ENCODE results near the gene ZNF385B. TPM values are rescaled to one million over a fixed set of nuclear protein-coding genes. Genes with fewer than 3 reads are reported as not detected.
A peak's percentile ranks its signal among the peaks of the same experiment; 100 is the strongest.

Gene ZNF385B
- polyA plus RNA-seq, 1 experiment, result not detected

DNA sequence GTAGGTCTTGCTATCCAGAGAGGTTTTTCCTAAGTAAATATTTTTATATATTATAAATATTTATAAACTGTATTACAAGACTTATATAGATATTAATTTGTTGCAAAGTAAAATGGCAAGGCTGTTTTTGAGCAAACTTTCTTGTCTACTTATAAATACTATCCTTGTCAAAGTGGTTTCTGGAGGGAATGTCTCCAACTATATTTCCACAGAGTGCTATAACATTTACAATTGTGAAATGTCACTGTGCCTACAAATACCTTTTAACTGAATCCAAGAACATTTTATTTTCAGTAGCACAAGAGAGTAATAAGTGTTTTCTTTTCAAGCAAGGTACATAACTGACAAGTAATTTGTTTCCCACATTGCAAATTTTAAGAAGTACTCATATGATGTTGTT, 256.8 kb downstream of the ZNF385B start:
- TF ChIP-seq, protein P1, sequence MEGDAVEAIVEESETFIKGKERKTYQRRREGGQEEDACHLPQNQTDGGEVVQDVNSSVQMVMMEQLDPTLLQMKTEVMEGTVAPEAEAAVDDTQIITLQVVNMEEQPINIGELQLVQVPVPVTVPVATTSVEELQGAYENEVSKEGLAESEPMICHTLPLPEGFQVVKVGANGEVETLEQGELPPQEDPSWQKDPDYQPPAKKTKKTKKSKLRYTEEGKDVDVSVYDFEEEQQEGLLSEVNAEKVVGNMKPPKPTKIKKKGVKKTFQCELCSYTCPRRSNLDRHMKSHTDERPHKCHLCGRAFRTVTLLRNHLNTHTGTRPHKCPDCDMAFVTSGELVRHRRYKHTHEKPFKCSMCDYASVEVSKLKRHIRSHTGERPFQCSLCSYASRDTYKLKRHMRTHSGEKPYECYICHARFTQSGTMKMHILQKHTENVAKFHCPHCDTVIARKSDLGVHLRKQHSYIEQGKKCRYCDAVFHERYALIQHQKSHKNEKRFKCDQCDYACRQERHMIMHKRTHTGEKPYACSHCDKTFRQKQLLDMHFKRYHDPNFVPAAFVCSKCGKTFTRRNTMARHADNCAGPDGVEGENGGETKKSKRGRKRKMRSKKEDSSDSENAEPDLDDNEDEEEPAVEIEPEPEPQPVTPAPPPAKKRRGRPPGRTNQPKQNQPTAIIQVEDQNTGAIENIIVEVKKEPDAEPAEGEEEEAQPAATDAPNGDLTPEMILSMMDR (IDR thresholded peaks at IDR 0.05; ENCODE audit: low read depth, low read length), result no peak
- ChIA-PET POLR2A (no interaction called here), CTCF (no interaction called here)
- H3K27ac ChIP-seq (ENCODE audit: low read depth, low read length), result no peak overlapping the region
- DNase-seq (ENCODE audit: low read depth, low spot score), result no peak
- no peaks in the 10 kb centered on the region for H3K9me3 ChIP-seq (ENCODE audit: control insufficient read depth, insufficient read depth, low read length)
- no peak overlapping the region for H3K4me3 ChIP-seq (ENCODE audit: low read depth, low read length)
- H3K27me3 ChIP-seq (ENCODE audit: control insufficient read depth, insufficient read depth, low read length), result no peaks in the 10 kb centered on the region

DNA sequence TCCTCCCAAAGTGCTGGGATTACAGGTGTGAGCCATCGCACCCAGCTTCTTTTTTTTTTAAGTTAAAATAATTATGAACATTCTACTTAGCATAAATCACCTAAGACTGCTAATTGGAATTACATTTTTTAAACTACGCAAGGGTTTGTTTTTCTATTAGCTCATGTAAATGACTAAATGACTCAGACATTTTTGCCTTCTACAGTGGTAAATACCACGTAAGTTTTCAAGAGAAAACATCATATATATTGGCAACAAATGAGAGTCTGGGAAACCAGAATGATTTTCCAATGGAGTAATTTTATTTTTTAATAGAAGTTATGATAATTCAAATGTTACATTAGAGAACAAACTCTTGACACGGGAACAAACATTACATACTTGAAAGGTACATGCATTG, 259.0 kb downstream of the ZNF385B start:
- Histone ChIP-seq H3K27ac (ENCODE audit: low read depth, low read length) (no peak overlapping the region), H3K9me3 (ENCODE audit: control insufficient read depth, insufficient read depth, low read length) (no peaks in the 10 kb centered on the region), H3K27me3 (ENCODE audit: control insufficient read depth, insufficient read depth, low read length) (no peaks in the 10 kb centered on the region), H3K4me3 (ENCODE audit: low read depth, low read length) (no peak overlapping the region)
- TF ChIP-seq, protein P1 (IDR thresholded peaks at IDR 0.05; ENCODE audit: low read depth, low read length), result no peak
- ChIA-PET POLR2A (interaction anchor here (0.6 kb wide), 1 partner anchor 330 kb away, joined by 3 read pairs; no protein-coding TSS in a partner anchor), CTCF (no interaction called here)
- no peak for DNase-seq (ENCODE audit: low read depth, low spot score)

DNA sequence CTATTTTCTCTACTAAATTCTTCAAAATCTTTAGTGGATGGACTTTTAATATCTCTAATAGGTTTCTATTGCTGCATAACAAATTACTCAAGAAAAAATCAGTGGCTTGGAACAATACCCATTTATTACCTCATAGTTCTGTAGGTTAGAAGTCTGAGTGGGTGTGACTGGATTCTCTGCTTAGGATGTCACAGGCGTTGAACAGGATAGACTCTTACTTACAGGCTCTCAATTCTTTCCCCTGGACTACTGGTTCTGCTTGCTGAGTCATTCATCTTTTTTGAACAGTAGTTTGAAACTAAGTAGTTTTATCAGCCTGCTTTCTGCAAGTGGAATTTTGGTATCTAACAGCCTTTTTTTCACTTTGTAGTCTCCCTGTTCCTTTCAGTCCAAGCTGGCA, 265.4 kb downstream of the ZNF385B start:
- CTCF ChIA-PET, result no interaction called here
- POLR2A ChIA-PET, result no interaction called here
- H3K4me3 ChIP-seq (ENCODE audit: low read depth, low read length), result no peak overlapping the region
- H3K27ac ChIP-seq (ENCODE audit: low read depth, low read length), result no peak overlapping the region
- H3K9me3 ChIP-seq (ENCODE audit: control insufficient read depth, insufficient read depth, low read length), result no peaks in the 10 kb centered on the region
- H3K27me3 ChIP-seq (ENCODE audit: control insufficient read depth, insufficient read depth, low read length), result no peaks in the 10 kb centered on the region
- TF ChIP-seq, protein P1 (IDR thresholded peaks at IDR 0.05; ENCODE audit: low read depth, low read length), result no peak
- DNase-seq (ENCODE audit: low read depth, low spot score), result peak; percentile 42

DNA sequence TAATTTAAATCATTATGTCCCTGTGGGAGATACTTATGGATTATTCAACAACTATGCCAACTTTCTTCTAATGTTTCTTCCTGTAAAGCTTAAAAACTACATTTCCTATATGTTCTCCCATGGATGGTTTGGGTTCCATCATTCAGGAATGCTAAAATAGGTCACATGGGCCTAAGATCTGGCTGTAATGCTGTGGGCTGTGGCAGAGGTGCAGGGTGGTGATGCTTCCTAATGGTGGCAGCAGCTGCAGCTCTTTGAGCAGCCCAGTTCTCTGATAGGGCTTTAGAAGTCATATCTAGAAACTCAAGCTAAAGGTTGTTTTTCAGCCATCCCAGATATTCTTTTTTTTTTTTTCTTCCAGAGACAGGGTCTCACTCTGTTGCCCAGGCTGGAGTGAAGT, 266.1 kb downstream of the ZNF385B start:
- POLR2A ChIA-PET, result interaction anchor here (0.7 kb wide), 1 partner anchor 51 kb away, joined by 3 read pairs; no protein-coding TSS in a partner anchor
- Histone ChIP-seq H3K9me3 (ENCODE audit: control insufficient read depth, insufficient read depth, low read length) (no peaks in the 10 kb centered on the region), H3K27me3 (ENCODE audit: control insufficient read depth, insufficient read depth, low read length) (no peaks in the 10 kb centered on the region), H3K27ac (ENCODE audit: low read depth, low read length) (no peak overlapping the region), H3K4me3 (ENCODE audit: low read depth, low read length) (no peak overlapping the region)
- CTCF ChIA-PET, result no interaction called here
- TF ChIP-seq, protein P1 (IDR thresholded peaks at IDR 0.05; ENCODE audit: low read depth, low read length), result 0 out of 2 replicates have a peak, but pooled peaks have one; percentile 5
- no peak for DNase-seq (ENCODE audit: low read depth, low spot score)

DNA sequence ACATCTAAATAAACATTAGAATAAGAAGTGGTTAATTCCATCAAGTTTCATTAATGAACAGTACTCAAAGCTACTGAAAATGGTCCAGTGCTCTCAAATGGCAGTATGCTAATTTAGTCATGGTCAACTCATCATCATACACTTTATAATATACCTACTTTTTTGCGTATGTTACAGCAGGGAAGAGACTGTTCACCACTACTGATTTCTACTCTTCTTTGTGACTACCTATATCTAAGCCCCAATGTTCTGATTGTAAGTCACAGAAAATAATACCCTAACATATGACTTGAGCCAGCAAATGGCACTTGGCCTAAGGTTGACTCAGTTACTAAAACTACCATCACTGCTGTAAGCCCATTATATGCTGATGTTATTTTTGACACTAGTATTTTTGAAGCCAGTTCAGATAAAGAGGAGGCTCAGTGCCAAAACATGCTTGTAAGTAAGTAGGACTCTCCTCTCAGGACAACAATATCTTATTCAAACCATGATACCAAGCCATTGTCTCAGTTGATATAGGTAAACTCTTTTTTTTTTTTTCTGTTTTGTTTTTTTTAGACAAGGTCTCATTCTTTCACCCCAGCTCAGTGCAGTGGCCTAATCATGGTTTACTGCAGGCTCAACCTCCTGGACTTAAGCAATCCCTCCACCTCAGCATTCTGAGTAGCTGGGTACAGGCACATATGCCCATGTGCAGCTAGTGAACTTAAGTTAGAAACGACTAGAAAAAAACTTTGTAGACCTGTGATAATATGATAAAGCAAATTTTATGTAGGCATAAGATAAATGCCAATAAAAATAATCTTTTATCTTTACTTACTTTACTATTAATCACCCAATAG, 266.9 kb downstream of the ZNF385B start:
- Histone ChIP-seq H3K27ac (ENCODE audit: low read depth, low read length) (no peak overlapping the region), H3K27me3 (ENCODE audit: control insufficient read depth, insufficient read depth, low read length) (no peaks in the 10 kb centered on the region), H3K9me3 (ENCODE audit: control insufficient read depth, insufficient read depth, low read length) (no peaks in the 10 kb centered on the region), H3K4me3 (ENCODE audit: low read depth, low read length) (no peak overlapping the region)
- CTCF ChIA-PET, result interaction anchor here (1.0 kb wide), 1 partner anchor 183 kb away, joined by 3 read pairs; no protein-coding TSS in a partner anchor
- no peak for DNase-seq (ENCODE audit: low read depth, low spot score)
- POLR2A ChIA-PET, result interaction anchor here (0.7 kb wide), 1 partner anchor 51 kb away, joined by 3 read pairs; no protein-coding TSS in a partner anchor
- TF ChIP-seq, protein P1 (IDR thresholded peaks at IDR 0.05; ENCODE audit: low read depth, low read length), result no peak
